Vagina (tissue), 2 donors: ENCODE results near the gene F7. TPM values are rescaled to one million over a fixed set of nuclear protein-coding genes. Genes with fewer than 3 reads are reported as not detected.
"Not testable (repeated sequence)": the region's sequence is repeated elsewhere in the genome, so short reads cannot be mapped to it uniquely, and the experiment has no call there.

Experiments
- DNase-seq, 2 donors: peaks; one replicate each; pipeline ENCODE4 v3.0.0-alpha.2; 2017; ENCODE audit errors: extremely low spot score in 2 of 2
- H3K27ac ChIP-seq: fragments of 200-600 bp; sonication (generic); one replicate; pipeline ENCODE4 v1.5.1; 2019
- H3K27me3 ChIP-seq: fragments of 200-600 bp; sonication (generic); one replicate; pipeline ENCODE4 v1.5.1; 2019
- H3K36me3 ChIP-seq, 2 donors: fragments of 200-600 bp; sonication (generic); one replicate each; pipeline ENCODE4 v1.5.1; 2017 to 2019
- H3K4me1 ChIP-seq: fragments of 200-600 bp; sonication (generic); one replicate; pipeline ENCODE4 v1.5.1; 2019
- H3K4me3 ChIP-seq, 2 donors: fragments of 200-600 bp; sonication (generic); 1 replicate in 1 of 2; 2 replicates in 1 of 2; pipeline ENCODE4 v1.5.1; 2016 to 2019
- H3K9me3 ChIP-seq: fragments of 200-600 bp; sonication (generic); one replicate; pipeline ENCODE4 v1.5.1; 2019
- CTCF ChIP-seq, 3 experiments: fragments of 450-650 bp in 2 of 3; fragments of 200-600 bp in 1 of 3; sonication (generic) in 1 of 3; IDR thresholded peaks; one replicate each; pipeline ENCODE4 v1.5.1; 2017 to 2019; ENCODE audit warnings: antibody characterized with exemption in 3 of 3, mild to moderate bottlenecking in 2 of 3, moderate library complexity in 2 of 3
- POLR2A ChIP-seq, 2 donors: fragments of 450-650 bp; IDR thresholded peaks; one replicate each; pipeline ENCODE4 v1.6.1; 2017; ENCODE audit warnings: antibody characterized with exemption in 2 of 2, mild to moderate bottlenecking in 2 of 2, moderate library complexity in 2 of 2
- POLR2AphosphoS5 ChIP-seq, 2 donors: sonication (generic); formaldehyde crosslinking; IDR thresholded peaks; one replicate each; pipeline ENCODE4 v1.9.0; 2017; ENCODE audit warnings: antibody characterized with exemption in 2 of 2, mild to moderate bottlenecking in 2 of 2, low read depth in 1 of 2; ENCODE audit not compliant: insufficient read depth in 1 of 2
- intact Hi-C: fragments of 100-400 bp; cut with DNase I; formaldehyde crosslinking; loops from one replicate; pipeline ENCODE4 v1.15.1; 2023
- total RNA-seq: library from RNA; depleted of rRNA; stranded (reverse); fragments of >200 nt; gene quantifications from one replicate; pipeline ENCODE4 v1.2.3, GENCODE V29; 2016

F7 gene
- total RNA-seq, result not detected

GRCh38 chr13:113105032-113105920 is at the start of gene F7:
F7 (plus strand) TSS chr13:113105791; CDS start chr13:113105842, 51 bp downstream.
- intact Hi-C loops, result no loop called here
- Histone ChIP-seq H3K36me3 (no peaks in the 10 kb centered on the region), H3K4me1 (peaks cover 8% of the 10 kb centered on the region), H3K27ac (no peak within 1 kb of the TSS), H3K27me3 (no peaks in the 10 kb centered on the region), H3K9me3 (no peaks in the 10 kb centered on the region), H3K4me3 (no peak within 1 kb of the TSS)
- DNase-seq, result no peak
- TF ChIP-seq POLR2A (IDR thresholded peaks at IDR 0.05) (no peak), CTCF (IDR thresholded peaks at IDR 0.05) (no peak), POLR2AphosphoS5 (IDR thresholded peaks at IDR 0.05; ENCODE audit: insufficient read depth in 1 of 2, low read depth in 1 of 2) (no peak)

- Histone ChIP-seq H3K9me3 (no peaks in the 10 kb centered on the region), H3K27ac (no peak overlapping the region), H3K36me3 (no peaks in the 10 kb centered on the region), H3K27me3 (no peaks in the 10 kb centered on the region), H3K4me1 (peaks cover 6% of the 10 kb centered on the region), H3K4me3 (no peak overlapping the region)
- intact Hi-C loops, result no loop called here
- no peak for TF ChIP-seq CTCF (IDR thresholded peaks at IDR 0.05)
- no peak for TF ChIP-seq POLR2AphosphoS5 (IDR thresholded peaks at IDR 0.05; ENCODE audit: insufficient read depth in 1 of 2, low read depth in 1 of 2)
- TF ChIP-seq POLR2A (IDR thresholded peaks at IDR 0.05), result no peak
- no peak for DNase-seq
Measured at GRCh38 chr13:113057084-113057483, 48.5 kb upstream of the F7 start.

GRCh38 chr13:113057559-113057958 is 48.0 kb upstream of the F7 start:
- H3K27ac ChIP-seq, H3K9me3 ChIP-seq, H3K4me3 ChIP-seq, H3K36me3 ChIP-seq, DNase-seq, H3K27me3 ChIP-seq, H3K4me1 ChIP-seq, intact Hi-C loops: not testable (repeated sequence)

- Histone ChIP-seq H3K4me3 (no peak overlapping the region), H3K4me1 (peaks cover 6% of the 10 kb centered on the region), H3K27me3 (no peaks in the 10 kb centered on the region), H3K27ac (no peak overlapping the region), H3K36me3 (no peaks in the 10 kb centered on the region), H3K9me3 (no peaks in the 10 kb centered on the region)
- TF ChIP-seq CTCF (IDR thresholded peaks at IDR 0.05) (no peak), POLR2A (IDR thresholded peaks at IDR 0.05) (no peak), POLR2AphosphoS5 (IDR thresholded peaks at IDR 0.05; ENCODE audit: insufficient read depth in 1 of 2, low read depth in 1 of 2) (no peak)
- intact Hi-C loops, result no loop called here
- no peak for DNase-seq
Measured at GRCh38 chr13:113058129-113058987, 47.2 kb upstream of the F7 start.

- Histone ChIP-seq H3K27ac (no peak overlapping the region), H3K36me3 (no peaks in the 10 kb centered on the region), H3K4me3 (no peak overlapping the region), H3K27me3 (no peaks in the 10 kb centered on the region), H3K4me1 (peaks cover 6% of the 10 kb centered on the region), H3K9me3 (no peaks in the 10 kb centered on the region)
- TF ChIP-seq CTCF (IDR thresholded peaks at IDR 0.05), result no peak
- no peak for TF ChIP-seq POLR2AphosphoS5 (IDR thresholded peaks at IDR 0.05; ENCODE audit: insufficient read depth in 1 of 2, low read depth in 1 of 2)
- no peak for TF ChIP-seq POLR2A (IDR thresholded peaks at IDR 0.05)
- intact Hi-C loops, result no loop called here
- DNase-seq, result no peak
Measured at GRCh38 chr13:113058988-113059850, 46.4 kb upstream of the F7 start.
